HepG2 (cell line): ENCODE results near the gene TTPAL. TPM values are rescaled to one million over a fixed set of nuclear protein-coding genes. Genes with fewer than 3 reads are reported as not detected.

Source experiments
- GATAD2A ChIP-seq: IDR thresholded peaks from 2 replicates; pipeline ENCODE4 v1.6.1; 2016
- HDAC1 ChIP-seq: sonication (generic); formaldehyde crosslinking; IDR thresholded peaks from 2 replicates; pipeline ENCODE4 v1.5.1; 2020; ENCODE audit warnings: mild to moderate bottlenecking, missing genetic modification reagents
- HHEX ChIP-seq: IDR thresholded peaks from 2 replicates; pipeline ENCODE4 v1.6.1; 2016; ENCODE audit warnings: control low read depth
- RBM39 ChIP-seq: fragments of 200-400 bp; formaldehyde crosslinking; IDR thresholded peaks from one replicate; pipeline ENCODE4 v1.6.1; 2018; ENCODE audit warnings: antibody characterized with exemption, mild to moderate bottlenecking, low read depth, low read length; ENCODE audit not compliant: poor library complexity, severe bottlenecking
- SP2 ChIP-seq: sonication (generic); formaldehyde crosslinking; IDR thresholded peaks from 2 replicates; pipeline ENCODE4 v1.5.1; 2020; ENCODE audit warnings: mild to moderate bottlenecking, missing genetic modification reagents
- TBX3 ChIP-seq: fragments of 450-650 bp; IDR thresholded peaks from 2 replicates; pipeline ENCODE4 v1.6.1; 2017; ENCODE audit warnings: antibody characterized with exemption, mild to moderate bottlenecking, inconsistent platforms, borderline replicate concordance
- ZFP36L1 ChIP-seq: sonication (generic); formaldehyde crosslinking; IDR thresholded peaks from 2 replicates; pipeline ENCODE4 v1.8.0; 2022; ENCODE audit warnings: mild to moderate bottlenecking, missing genetic modification reagents, moderate library complexity
- ZNF20 ChIP-seq: sonication (generic); formaldehyde crosslinking; IDR thresholded peaks from 2 replicates; pipeline ENCODE4 v1.4.0; 2020; ENCODE audit warnings: mild to moderate bottlenecking, moderate library complexity, missing genetic modification reagents
- ZNF317 ChIP-seq: sonication (generic); formaldehyde crosslinking; IDR thresholded peaks from 2 replicates; pipeline ENCODE4 v1.5.0; 2020; ENCODE audit warnings: mild to moderate bottlenecking, missing genetic modification reagents
- ZNF383 ChIP-seq: sonication (generic); formaldehyde crosslinking; IDR thresholded peaks from 2 replicates; pipeline ENCODE4 v1.4.0; 2020; ENCODE audit warnings: missing genetic modification reagents, mild to moderate bottlenecking, borderline replicate concordance
- ZNF619 ChIP-seq: sonication (generic); formaldehyde crosslinking; IDR thresholded peaks from 2 replicates; pipeline ENCODE4 v1.4.0; 2020; ENCODE audit warnings: mild to moderate bottlenecking, missing genetic modification reagents
- polyA plus RNA-seq, 8 experiments: library from polyadenylated mRNA; depleted of rRNA in 3 of 8; stranded (reverse) in 7 of 8; unstranded in 1 of 8; fragments of >200 nt; fragmentation: Illumina TruSeq in 4 of 8; extraction: Trizol in 4 of 8; gene quantifications; 2 replicates each; pipeline versions ENCODE4 v1.2.1 to v1.2.3, GENCODE V29; 2011 to 2016; ENCODE audit warnings: low read depth in 4 of 8, missing spikeins in 1 of 8, mixed read lengths in 1 of 8; ENCODE audit not compliant: insufficient read depth in 1 of 8
- total RNA-seq, 5 experiments: library from RNA; depleted of rRNA; stranded (reverse); fragments of >200 nt; fragmentation: Illumina TruSeq; extraction: Trizol; gene quantifications; 2 replicates each; pipeline ENCODE4 v1.2.3, GENCODE V29; 2016; ENCODE audit warnings: low read depth in 1 of 5
- TF ChIP-seq, protein P1 (sequence below): sonication (generic); formaldehyde crosslinking; IDR thresholded peaks from 2 replicates; pipeline ENCODE4 v1.4.0; 2020; ENCODE audit warnings: mild to moderate bottlenecking, missing genetic modification reagents, borderline replicate concordance
- TF ChIP-seq, protein P2 (sequence below): sonication (generic); formaldehyde crosslinking; IDR thresholded peaks from 2 replicates; pipeline ENCODE4 v1.8.1; 2023; ENCODE audit warnings: mild to moderate bottlenecking, missing genetic modification reagents
- TF ChIP-seq, protein P3 (sequence below): sonication (generic); formaldehyde crosslinking; IDR thresholded peaks from 2 replicates; pipeline ENCODE4 v1.9.0; 2021; ENCODE audit warnings: missing genetic modification reagents, borderline replicate concordance
- TF ChIP-seq, protein P4 (sequence below): sonication (generic); formaldehyde crosslinking; IDR thresholded peaks from 2 replicates; pipeline ENCODE4 v1.5.1; 2020; ENCODE audit warnings: missing genetic modification reagents, mild to moderate bottlenecking, borderline replicate concordance
- TF ChIP-seq, protein P5 (sequence below): sonication (generic); formaldehyde crosslinking; IDR thresholded peaks from 2 replicates; pipeline ENCODE4 v1.5.1; 2020; ENCODE audit warnings: mild to moderate bottlenecking, missing genetic modification reagents, moderate library complexity

TTPAL gene
- total and polyA plus RNA-seq, 2 of the 13 experiments (the other 11 are each of a cell fraction or from before 2014, with no cell fraction given): 4.3 to 18.8 TPM

DNA sequence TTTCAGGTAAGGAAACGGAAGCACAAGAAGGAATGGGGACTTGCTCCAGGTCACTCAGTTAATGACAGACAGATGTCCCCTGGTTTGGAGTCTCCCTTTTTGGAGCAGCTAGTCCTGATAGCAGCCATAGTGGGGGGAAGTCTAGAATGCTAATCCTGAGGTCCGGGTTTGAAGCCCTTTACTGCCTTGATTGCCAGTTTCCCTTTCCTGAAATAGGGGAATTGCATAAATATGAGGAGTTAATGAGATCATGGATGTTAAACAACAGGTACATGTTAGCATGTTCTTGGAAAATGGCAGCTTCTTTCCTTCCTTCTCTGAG lies 341 bp upstream of the TTPAL start (continued):
- TF ChIP-seq, protein P1, sequence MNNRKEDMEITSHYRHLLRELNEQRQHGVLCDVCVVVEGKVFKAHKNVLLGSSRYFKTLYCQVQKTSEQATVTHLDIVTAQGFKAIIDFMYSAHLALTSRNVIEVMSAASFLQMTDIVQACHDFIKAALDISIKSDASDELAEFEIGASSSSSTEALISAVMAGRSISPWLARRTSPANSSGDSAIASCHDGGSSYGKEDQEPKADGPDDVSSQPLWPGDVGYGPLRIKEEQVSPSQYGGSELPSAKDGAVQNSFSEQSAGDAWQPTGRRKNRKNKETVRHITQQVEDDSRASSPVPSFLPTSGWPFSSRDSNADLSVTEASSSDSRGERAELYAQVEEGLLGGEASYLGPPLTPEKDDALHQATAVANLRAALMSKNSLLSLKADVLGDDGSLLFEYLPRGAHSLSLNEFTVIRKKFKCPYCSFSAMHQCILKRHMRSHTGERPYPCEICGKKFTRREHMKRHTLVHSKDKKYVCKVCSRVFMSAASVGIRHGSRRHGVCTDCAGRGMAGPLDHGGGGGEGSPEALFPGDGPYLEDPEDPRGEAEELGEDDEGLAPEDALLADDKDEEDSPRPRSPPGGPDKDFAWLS (CRISPR knock-in tag): 0 out of 2 replicates have a peak, but pooled peaks have one; percentile 62
- no peak for TF ChIP-seq ZNF619
- TF ChIP-seq, protein P2, sequence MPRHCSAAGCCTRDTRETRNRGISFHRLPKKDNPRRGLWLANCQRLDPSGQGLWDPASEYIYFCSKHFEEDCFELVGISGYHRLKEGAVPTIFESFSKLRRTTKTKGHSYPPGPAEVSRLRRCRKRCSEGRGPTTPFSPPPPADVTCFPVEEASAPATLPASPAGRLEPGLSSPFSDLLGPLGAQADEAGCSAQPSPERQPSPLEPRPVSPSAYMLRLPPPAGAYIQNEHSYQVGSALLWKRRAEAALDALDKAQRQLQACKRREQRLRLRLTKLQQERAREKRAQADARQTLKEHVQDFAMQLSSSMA (CRISPR knock-in tag): no peak
- TF ChIP-seq SP2 (CRISPR knock-in tag): no peak
- no peak for TF ChIP-seq RBM39
- TF ChIP-seq ZFP36L1 (CRISPR knock-in tag): no peak
- TF ChIP-seq, protein P3, sequence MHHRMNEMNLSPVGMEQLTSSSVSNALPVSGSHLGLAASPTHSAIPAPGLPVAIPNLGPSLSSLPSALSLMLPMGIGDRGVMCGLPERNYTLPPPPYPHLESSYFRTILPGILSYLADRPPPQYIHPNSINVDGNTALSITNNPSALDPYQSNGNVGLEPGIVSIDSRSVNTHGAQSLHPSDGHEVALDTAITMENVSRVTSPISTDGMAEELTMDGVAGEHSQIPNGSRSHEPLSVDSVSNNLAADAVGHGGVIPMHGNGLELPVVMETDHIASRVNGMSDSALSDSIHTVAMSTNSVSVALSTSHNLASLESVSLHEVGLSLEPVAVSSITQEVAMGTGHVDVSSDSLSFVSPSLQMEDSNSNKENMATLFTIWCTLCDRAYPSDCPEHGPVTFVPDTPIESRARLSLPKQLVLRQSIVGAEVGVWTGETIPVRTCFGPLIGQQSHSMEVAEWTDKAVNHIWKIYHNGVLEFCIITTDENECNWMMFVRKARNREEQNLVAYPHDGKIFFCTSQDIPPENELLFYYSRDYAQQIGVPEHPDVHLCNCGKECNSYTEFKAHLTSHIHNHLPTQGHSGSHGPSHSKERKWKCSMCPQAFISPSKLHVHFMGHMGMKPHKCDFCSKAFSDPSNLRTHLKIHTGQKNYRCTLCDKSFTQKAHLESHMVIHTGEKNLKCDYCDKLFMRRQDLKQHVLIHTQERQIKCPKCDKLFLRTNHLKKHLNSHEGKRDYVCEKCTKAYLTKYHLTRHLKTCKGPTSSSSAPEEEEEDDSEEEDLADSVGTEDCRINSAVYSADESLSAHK (CRISPR knock-in tag): no peak
- no peak for TF ChIP-seq ZNF20 (CRISPR knock-in tag)
- TF ChIP-seq, protein P4, sequence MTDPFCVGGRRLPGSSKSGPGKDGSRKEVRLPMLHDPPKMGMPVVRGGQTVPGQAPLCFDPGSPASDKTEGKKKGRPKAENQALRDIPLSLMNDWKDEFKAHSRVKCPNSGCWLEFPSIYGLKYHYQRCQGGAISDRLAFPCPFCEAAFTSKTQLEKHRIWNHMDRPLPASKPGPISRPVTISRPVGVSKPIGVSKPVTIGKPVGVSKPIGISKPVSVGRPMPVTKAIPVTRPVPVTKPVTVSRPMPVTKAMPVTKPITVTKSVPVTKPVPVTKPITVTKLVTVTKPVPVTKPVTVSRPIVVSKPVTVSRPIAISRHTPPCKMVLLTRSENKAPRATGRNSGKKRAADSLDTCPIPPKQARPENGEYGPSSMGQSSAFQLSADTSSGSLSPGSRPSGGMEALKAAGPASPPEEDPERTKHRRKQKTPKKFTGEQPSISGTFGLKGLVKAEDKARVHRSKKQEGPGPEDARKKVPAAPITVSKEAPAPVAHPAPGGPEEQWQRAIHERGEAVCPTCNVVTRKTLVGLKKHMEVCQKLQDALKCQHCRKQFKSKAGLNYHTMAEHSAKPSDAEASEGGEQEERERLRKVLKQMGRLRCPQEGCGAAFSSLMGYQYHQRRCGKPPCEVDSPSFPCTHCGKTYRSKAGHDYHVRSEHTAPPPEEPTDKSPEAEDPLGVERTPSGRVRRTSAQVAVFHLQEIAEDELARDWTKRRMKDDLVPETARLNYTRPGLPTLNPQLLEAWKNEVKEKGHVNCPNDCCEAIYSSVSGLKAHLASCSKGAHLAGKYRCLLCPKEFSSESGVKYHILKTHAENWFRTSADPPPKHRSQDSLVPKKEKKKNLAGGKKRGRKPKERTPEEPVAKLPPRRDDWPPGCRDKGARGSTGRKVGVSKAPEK: no peak
- TF ChIP-seq HDAC1 (CRISPR knock-in tag): no peak
- 0 out of 2 replicates have a peak, but pooled peaks have one; percentile 9 for TF ChIP-seq HHEX
- TF ChIP-seq, protein P5, sequence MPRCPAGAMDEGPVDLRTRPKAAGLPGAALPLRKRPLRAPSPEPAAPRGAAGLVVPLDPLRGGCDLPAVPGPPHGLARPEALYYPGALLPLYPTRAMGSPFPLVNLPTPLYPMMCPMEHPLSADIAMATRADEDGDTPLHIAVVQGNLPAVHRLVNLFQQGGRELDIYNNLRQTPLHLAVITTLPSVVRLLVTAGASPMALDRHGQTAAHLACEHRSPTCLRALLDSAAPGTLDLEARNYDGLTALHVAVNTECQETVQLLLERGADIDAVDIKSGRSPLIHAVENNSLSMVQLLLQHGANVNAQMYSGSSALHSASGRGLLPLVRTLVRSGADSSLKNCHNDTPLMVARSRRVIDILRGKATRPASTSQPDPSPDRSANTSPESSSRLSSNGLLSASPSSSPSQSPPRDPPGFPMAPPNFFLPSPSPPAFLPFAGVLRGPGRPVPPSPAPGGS (CRISPR knock-in tag): no peak
- no peak for TF ChIP-seq ZNF383 (CRISPR knock-in tag)
- no peak for TF ChIP-seq ZNF317 (CRISPR knock-in tag)
- TF ChIP-seq GATAD2A (CRISPR knock-in tag): peak; percentile 8; the same call in 1 of the 2 replicates
- no peak for TF ChIP-seq TBX3
